Kidney tubule cell (primary cell): Measurements from ENCODE around the gene MISP.

Source experiments
- DNase-seq: peaks from one replicate; pipeline ENCODE4 v3.0.0-alpha.2; 2018; ENCODE audit warnings: low spot score

The MISP gene

GRCh38 chr19:808423-808775 lies 57.5 kb downstream of the MISP start:
- no peak for DNase-seq

DNA sequence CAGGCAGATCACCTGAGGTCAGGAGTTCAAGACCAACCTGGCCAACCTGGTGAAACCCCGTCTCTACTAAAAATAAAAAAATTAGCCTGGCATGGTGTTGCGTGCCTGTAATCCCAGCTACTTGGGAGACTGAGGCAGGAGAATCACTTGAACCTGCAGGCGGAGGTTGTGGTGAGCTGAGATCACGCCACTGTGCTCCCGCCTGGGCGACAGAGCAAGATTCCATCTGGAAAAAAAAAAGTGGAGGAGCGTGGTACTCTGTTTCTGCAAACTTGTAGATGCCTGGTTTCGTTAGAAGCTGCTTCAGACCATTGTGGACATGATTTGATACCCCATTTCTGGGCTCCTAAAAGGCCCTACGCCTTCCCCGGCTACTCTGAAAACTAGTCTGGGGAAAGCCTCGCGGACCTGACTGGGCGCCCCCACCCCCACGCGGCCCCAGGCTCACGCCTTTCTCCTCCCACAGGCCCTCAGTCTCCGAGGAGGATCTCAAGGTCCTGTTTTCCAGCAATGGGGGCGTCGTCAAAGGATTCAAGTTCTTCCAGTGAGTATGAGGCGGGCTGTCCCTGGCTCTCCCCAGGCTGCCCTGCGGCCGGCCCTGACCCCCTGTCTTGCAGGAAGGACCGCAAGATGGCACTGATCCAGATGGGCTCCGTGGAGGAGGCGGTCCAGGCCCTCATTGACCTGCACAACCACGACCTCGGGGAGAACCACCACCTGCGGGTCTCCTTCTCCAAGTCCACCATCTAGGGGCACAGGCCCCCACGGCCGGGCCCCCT lies 59.4 kb downstream of the MISP start:
- DNase-seq = no peak

- DNase-seq = no peak
These were observed 60.1 kb downstream of the MISP start for GRCh38 chr19:810883-811489.

DNA sequence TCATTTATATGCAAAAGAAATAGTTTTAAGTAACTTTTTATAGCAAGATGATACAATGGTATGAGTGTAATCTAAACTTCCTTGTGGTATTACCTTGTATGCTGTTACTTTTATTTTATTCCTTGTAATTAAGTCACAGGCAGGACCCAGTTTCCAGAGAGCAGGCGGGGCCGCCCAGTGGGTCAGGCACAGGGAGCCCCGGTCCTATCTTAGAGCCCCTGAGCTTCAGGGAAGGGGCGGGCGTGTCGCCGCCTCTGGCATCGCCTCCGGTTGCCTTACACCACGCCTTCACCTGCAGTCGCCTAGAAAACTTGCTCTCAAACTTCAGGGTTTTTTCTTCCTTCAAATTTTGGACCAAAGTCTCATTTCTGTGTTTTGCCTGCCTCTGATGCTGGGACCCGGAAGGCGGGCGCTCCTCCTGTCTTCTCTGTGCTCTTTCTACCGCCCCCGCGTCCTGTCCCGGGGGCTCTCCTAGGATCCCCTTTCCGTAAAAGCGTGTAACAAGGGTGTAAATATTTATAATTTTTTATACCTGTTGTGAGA lies 60.7 kb downstream of the MISP start:
- DNase-seq = no peak

DNA sequence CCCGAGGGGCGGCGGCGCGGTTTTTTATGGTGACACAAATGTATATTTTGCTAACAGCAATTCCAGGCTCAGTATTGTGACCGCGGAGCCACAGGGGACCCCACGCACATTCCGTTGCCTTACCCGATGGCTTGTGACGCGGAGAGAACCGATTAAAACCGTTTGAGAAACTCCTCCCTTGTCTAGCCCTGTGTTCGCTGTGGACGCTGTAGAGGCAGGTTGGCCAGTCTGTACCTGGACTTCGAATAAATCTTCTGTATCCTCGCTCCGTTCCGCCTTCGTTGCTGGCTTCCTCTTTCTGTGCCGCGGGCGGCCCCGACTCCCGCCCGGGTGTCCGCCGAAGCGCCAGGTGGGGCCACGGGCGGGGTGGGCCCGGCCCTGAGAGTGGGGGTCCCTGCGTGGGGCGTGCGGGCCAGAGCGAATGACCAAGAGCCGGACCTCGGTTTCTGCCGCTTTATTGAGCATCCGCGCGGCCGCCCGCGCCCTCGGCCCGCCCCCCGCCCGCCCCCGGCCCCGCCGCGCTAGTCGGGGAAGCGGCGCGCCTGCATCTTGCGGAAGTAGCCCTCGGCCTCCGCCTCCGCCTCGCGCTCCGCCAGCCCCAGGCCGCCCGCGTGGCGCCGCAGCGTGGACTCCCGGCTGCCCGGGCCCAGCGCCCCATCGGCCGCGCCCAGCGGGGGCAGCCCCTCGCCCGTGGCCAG lies 61.3 kb downstream of the MISP start:
- no peak for DNase-seq

DNA sequence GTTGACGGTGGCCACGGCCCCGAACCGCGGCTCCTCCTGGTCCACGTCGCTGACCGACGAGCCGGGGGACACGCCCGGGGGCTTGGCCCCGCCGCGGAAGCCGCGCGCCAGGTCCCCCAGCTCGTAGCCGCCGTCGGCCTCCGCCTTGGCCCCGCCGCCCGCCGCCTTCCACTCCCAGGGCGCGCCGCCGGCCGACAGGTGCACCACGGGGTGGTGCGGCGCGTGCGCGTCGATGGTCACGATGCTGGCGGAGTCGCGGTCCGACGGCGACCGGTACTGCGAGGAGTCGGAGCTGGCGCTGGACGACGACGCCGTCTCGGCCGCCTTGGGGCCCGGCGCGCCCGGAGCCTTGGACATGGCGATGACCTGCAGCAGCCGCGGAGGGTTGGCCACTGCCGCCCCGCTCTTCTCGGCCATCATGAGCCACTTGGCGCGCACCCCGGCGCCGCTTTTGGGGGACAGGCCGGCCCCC lies 61.9 kb downstream of the MISP start:
- no peak for DNase-seq

GRCh38 chr19:813219-814151 lies 62.6 kb downstream of the MISP start:
- no peak for DNase-seq
